Mesothelial cell of epicardium (in vitro differentiated cells): Measurements from ENCODE around the gene SZT2. TPM values are rescaled to one million over a fixed set of nuclear protein-coding genes. Genes with fewer than 3 reads are reported as not detected.

Experiments used
- DNase-seq, 2 experiments: peaks; one replicate each; pipeline ENCODE4 v3.0.0; 2021; ENCODE audit warnings: low spot score in 2 of 2; ENCODE audit not compliant: unreplicated experiment in 2 of 2
- H3K27ac Mint-ChIP-seq: 2 replicates; pipeline ENCODE4 v1.8.0; 2021; ENCODE audit warnings: mixed read lengths
- H3K27me3 Mint-ChIP-seq: 2 replicates; pipeline ENCODE4 v1.8.0; 2021; ENCODE audit warnings: low read depth, mixed read lengths
- H3K36me3 Mint-ChIP-seq: 2 replicates; pipeline ENCODE4 v1.8.0; 2021; ENCODE audit warnings: mixed read lengths
- H3K4me1 Mint-ChIP-seq: 2 replicates; pipeline ENCODE4 v1.8.0; 2021; ENCODE audit warnings: mixed read lengths
- H3K4me3 Mint-ChIP-seq: 2 replicates; pipeline ENCODE4 v1.8.0; 2021; ENCODE audit warnings: mild to moderate bottlenecking, moderate library complexity, mixed read lengths
- H3K9me3 Mint-ChIP-seq: 2 replicates; pipeline ENCODE4 v1.8.0; 2021; ENCODE audit warnings: mixed read lengths
- CTCF ChIP-seq: fragments of 200-600 bp; sonication (generic); IDR thresholded peaks from one replicate; pipeline ENCODE4 v1.5.0; 2021; ENCODE audit warnings: antibody characterized with exemption; ENCODE audit not compliant: unreplicated experiment
- total RNA-seq: library from RNA; stranded (reverse); gene quantifications from 3 replicates; pipeline ENCODE4 v1.2.1, GENCODE V29; 2021

SZT2 gene
- total RNA-seq, 1 donor from 2014 or later = 97.4 TPM

GRCh38 chr1:43477716-43478115 is 88.0 kb downstream of the SZT2 start:
- H3K4me1 Mint-ChIP-seq = peaks cover 20% of the 10 kb centered on the region
- peaks cover 2% of the 10 kb centered on the region for H3K36me3 Mint-ChIP-seq
- H3K9me3 Mint-ChIP-seq = peaks cover 7% of the 10 kb centered on the region
- H3K27me3 Mint-ChIP-seq = no peaks in the 10 kb centered on the region
- H3K27ac Mint-ChIP-seq = no peak overlapping the region
- TF ChIP-seq CTCF = no peak
- H3K4me3 Mint-ChIP-seq = no peak overlapping the region
- DNase-seq = no peak

- no peak for DNase-seq
- Mint-ChIP-seq H3K4me3 (no peak overlapping the region), H3K27ac (no peak overlapping the region), H3K27me3 (no peaks in the 10 kb centered on the region), H3K4me1 (peaks cover 15% of the 10 kb centered on the region), H3K36me3 (peaks cover 2% of the 10 kb centered on the region), H3K9me3 (peaks cover 12% of the 10 kb centered on the region)
- no peak for TF ChIP-seq CTCF
Measured at GRCh38 chr1:43479414-43479813, 89.7 kb downstream of the SZT2 start.

- Mint-ChIP-seq H3K4me1 (peaks cover 5% of the 10 kb centered on the region), H3K27me3 (no peaks in the 10 kb centered on the region), H3K36me3 (peaks cover 2% of the 10 kb centered on the region), H3K27ac (no peak overlapping the region), H3K9me3 (peaks cover 18% of the 10 kb centered on the region), H3K4me3 (no peak overlapping the region)
- no peak for TF ChIP-seq CTCF
- no peak for DNase-seq
Measured at GRCh38 chr1:43481491-43481890, 91.8 kb downstream of the SZT2 start.

- Mint-ChIP-seq H3K36me3 (peaks cover 2% of the 10 kb centered on the region), H3K4me1 (peaks cover 4% of the 10 kb centered on the region), H3K9me3 (peaks cover 21% of the 10 kb centered on the region), H3K27ac (no peak overlapping the region), H3K27me3 (no peaks in the 10 kb centered on the region), H3K4me3 (no peak overlapping the region)
- no peak for TF ChIP-seq CTCF
- no peak for DNase-seq
Measured at GRCh38 chr1:43482215-43482614, 92.5 kb downstream of the SZT2 start.

GRCh38 chr1:43484367-43484766 is 94.7 kb downstream of the SZT2 start:
- peaks cover 3% of the 10 kb centered on the region for H3K4me1 Mint-ChIP-seq
- H3K36me3 Mint-ChIP-seq = peaks cover 5% of the 10 kb centered on the region
- no peak for DNase-seq
- H3K4me3 Mint-ChIP-seq = no peak overlapping the region
- peaks cover 33% of the 10 kb centered on the region for H3K9me3 Mint-ChIP-seq
- no peak overlapping the region for H3K27ac Mint-ChIP-seq
- TF ChIP-seq CTCF = no peak
- H3K27me3 Mint-ChIP-seq = no peaks in the 10 kb centered on the region

GRCh38 chr1:43488165-43488564 is 98.5 kb downstream of the SZT2 start:
- H3K27ac Mint-ChIP-seq = no peak overlapping the region
- no peaks in the 10 kb centered on the region for H3K27me3 Mint-ChIP-seq

More at GRCh38 chr1:43488165-43488564, 98.5 kb downstream of the SZT2 start:
- Mint-ChIP-seq H3K9me3 (peaks cover 49% of the 10 kb centered on the region), H3K4me1 (no peaks in the 10 kb centered on the region), H3K4me3 (no peak overlapping the region), H3K36me3 (peaks cover 3% of the 10 kb centered on the region)
- DNase-seq = no peak
- TF ChIP-seq CTCF = no peak
